GM19025 (cell line): ENCODE measurements around the gene AARS2.
A peak's percentile ranks its signal among the peaks of the same experiment; 100 is the strongest.

ENCODE experiments used
- ATAC-seq: cut with Tn5 transposase; IDR thresholded peaks from one replicate; pipeline ENCODE4 v1.9.1; 2021; ENCODE audit warnings: mild to moderate bottlenecking, low read depth, moderate library complexity; ENCODE audit not compliant: unreplicated experiment

The AARS2 gene

DNA sequence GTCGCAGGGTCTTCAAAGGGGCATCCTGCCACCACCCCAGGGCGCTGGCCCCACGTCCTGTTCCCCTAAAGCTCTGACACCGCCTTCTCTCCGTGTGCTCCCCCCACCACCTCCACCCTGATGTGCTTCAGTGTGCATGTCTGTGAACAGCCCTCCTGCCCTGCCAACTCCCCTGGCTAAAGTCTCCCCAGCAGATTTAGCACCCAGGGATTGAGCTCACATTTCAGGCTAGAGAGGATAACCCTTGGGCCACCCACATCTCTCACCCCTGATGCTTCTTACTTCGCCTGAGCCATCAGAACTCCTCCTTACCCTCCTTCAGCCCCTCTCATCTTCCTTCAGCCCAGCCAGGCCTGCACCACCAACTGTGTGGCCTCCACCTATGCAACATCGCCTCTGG, 35.4 kb downstream of the AARS2 start:
- ATAC-seq, result no peak

- no peak for ATAC-seq
Measured at GRCh38 chr6:44276667-44277640, 36.2 kb downstream of the AARS2 start.

DNA sequence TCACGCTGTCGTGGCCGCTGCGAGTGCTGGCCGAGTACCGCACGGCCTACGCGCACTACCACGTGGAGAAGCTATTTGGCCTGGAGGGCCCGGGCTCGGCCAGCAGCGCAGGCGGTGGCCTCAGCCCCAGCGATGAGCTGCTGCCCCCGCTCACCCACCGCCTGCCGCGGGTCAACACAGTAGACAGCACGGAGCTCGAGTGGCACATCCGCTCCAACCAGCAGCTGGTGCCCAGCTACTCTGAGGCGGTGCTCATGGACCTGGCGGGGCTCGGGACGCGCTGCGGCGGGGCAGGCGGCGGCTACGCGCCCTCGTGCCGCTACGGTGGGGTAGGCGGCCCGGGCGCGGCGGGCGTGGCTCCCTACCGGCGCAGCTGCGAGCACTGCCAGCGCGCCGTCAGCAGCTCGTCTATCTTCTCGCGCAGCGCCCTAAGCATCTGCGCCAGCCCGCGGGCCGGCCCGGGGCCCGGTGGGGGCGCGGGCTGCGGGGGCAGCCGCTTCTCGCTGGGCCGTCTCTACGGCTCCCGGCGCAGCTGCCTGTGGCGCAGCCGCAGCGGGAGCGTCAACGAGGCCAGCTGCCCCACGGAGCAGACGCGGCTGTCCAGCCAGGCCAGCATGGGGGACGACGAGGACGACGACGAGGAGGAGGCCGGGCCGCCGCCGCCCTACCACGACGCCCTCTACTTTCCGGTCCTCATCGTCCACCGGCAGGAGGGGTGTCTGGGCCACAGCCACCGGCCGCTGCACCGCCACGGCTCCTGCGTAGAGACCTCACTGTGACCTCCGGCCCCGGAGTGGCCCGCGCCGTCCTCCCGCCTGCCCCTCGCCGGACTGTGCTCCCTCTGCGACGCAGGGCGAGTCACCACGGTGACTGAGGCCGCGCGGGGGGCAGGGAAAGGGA, 37.1 kb downstream of the AARS2 start:
- ATAC-seq, result no peak

DNA sequence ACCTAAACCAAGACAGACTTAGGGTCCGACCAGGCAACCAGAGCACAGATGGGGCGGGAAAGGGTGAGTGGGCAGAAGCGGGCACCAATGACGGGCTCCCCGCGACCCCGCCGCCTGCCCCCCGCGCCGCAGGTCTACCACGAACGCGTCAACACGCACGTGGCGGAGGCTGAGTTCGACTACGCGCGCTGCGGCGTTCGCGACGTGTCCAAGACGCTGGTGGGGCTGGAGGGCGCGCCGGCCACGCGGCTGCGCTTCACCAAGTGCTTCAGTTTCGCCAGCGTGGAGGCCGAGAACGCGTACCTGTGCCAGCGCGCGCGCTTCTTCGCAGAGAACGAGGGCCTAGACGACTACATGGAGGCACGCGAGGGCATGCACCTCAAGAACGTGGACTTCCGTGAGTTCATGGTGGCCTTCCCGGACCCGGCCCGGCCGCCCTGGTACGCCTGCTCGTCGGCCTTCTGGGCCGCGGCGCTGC, 37.8 kb downstream of the AARS2 start:
- no peak for ATAC-seq

- ATAC-seq, result no peak
Measured at GRCh38 chr6:44273617-44274016, 39.5 kb downstream of the AARS2 start.

DNA sequence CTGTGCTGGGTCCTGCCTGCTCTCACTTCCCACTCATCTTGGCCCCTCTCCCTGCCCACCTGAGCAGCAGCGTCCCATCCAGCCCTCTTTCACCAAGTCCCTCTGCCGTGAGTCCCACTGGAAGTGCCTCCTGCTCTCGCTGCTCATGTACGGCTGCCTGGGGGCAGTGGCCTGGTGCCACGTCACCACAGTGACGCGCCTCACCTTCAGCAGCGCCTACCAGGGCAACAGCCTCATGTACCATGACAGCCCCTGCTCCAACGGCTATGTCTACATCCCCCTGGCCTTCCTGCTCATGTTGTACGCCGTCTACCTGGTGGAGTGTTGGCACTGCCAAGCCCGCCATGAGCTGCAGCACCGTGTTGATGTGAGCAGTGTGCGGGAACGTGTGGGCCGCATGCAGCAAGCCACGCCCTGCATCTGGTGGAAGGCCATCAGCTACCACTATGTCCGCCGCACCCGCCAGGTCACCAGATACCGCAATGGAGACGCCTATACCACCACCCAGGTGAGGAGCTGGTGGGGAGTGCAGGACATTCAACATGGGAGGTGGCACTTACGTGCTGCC, 40.1 kb downstream of the AARS2 start:
- no peak for ATAC-seq

GRCh38 chr6:44272529-44272928, 40.6 kb downstream of the AARS2 start:
- ATAC-seq, result no peak

GRCh38 chr6:44271914-44272313, 41.2 kb downstream of the AARS2 start:
- ATAC-seq, result no peak

DNA sequence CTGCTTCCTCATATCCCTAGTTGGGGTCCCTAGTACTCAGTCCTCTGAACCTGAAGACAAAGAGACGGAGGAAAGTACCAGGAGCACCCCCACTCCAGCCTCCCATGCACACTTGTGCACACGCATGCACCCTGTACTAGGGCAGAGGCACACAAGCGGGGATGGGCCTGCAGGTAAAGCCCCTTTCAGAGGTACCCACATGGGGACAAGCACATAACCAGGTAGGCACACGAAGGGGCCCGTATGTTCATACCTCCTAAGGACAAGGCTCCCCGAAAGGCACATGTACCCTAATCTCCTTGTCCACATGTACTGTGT, 41.8 kb downstream of the AARS2 start:
- ATAC-seq, result no peak

DNA sequence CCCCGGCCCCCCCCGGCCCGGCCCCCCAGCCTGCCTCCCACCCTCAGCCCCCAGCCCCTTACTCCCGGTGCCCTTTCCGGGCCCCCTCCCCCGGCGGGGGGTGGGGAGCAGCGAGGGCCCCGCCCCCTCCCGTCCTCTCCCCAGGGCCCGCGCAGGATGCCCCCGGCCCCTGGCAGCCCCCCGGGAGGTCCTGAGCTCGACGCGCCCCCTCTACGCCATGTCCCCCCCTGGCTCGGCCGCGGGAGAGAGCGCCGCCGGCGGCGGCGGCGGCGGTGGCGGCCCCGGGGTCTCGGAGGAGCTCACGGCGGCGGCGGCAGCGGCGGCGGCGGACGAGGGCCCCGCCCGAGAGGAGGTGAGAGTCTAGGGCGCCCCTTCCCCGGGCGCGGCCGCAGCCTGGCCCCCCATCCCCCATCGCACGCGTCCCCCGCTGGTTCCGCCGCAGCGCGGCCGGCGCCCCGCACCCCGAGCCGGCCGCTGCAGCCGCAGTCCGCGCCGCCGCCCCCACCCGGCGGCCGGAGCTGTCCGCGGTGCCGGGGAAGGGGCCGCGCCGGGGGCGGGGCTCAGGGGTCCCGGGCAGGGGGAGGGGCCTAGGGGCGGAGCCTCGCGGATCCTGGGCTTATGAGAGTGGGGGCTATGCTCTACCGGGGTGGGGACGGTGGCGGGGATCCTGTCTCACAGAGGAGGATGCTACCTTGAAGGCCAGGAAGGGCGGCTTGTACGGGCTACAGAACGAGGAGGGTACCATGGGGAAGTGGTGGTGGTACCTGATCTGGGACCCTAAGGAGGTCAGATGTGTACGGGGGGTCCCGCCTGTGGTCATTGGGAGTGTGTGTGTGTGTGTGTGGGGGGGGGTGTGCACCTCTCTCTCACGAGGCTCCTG, 42.4 kb downstream of the AARS2 start:
- no peak for ATAC-seq

DNA sequence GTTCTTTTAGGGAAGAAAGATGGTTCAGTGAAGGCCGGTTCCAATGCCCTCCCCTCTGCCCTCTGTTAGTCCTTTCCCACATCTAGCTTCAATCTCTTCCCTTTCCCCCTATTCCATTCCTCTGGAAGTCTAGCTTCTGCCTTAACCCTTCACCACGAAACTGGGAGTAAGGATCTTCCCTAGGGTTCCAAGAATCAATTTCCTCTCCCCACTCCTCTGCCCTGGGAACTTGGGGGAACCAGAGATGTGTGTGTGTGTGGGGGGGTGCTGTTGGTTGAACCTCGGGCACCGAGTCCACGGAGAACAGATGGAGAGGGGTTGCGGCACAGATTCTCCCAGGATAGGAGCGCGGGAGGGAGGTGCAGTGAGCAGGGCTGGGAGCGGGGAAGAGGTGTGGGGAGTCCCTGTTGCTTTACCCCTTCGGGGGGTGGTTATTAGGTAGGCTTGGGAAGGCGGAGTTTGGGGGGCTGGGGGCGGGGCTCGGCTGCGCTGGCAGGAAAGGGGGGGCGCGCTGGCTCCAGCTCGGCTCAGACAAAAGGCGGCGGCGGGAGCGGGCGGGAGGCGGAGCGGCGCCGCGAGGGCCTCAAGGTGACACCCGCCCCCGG, 43.1 kb downstream of the AARS2 start, which contains the start of gene TMEM151B:
Gene TMEM151B (plus strand): TSS at position 530 of the 605 bp plus-strand sequence. CDS start 293 bp downstream, outside the sequence.
- ATAC-seq, result no peak

DNA sequence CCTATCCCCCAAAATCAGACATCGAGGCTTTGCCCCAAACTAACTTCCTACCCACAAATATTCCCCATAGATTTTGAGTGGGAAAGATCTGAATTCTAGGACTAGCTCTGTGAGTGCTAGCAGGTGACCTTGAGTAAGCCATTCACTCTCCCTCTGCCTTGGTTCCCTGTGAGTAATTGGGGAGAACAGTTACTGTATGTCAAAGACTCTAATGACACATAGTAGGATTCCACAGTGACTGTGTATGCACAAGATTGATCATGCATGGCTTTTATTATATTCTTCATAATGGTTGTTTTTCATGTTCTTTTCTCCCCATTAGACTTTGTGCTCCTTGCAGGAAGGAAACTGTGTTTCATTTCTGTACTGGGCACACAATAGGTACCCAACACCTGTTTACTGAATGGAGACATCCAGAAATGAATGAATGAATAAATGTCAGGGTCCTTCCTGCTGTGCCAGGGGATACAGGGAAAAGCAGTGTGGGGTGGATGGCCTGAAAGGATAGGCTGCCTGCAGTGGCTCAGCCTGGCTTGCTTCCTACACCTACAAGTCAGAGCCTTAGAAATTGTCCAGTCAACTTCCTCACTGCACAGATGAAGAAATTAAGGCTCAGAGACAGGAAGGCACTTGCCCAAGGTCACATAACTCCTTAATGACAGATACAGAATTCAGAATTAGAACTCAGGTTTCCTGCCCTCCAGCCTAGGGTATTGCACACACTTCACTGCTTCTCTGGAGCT, 43.8 kb downstream of the AARS2 start:
- no peak for ATAC-seq

- ATAC-seq, result no peak
Measured at GRCh38 chr6:44268095-44268628, 45.0 kb downstream of the AARS2 start.

GRCh38 chr6:44267252-44267651, 45.9 kb downstream of the AARS2 start:
- ATAC-seq, result no peak

GRCh38 chr6:44266347-44266746, 46.8 kb downstream of the AARS2 start:
- ATAC-seq, result no peak

- no peak for ATAC-seq
Measured at GRCh38 chr6:44265722-44266233, 47.4 kb downstream of the AARS2 start.

DNA sequence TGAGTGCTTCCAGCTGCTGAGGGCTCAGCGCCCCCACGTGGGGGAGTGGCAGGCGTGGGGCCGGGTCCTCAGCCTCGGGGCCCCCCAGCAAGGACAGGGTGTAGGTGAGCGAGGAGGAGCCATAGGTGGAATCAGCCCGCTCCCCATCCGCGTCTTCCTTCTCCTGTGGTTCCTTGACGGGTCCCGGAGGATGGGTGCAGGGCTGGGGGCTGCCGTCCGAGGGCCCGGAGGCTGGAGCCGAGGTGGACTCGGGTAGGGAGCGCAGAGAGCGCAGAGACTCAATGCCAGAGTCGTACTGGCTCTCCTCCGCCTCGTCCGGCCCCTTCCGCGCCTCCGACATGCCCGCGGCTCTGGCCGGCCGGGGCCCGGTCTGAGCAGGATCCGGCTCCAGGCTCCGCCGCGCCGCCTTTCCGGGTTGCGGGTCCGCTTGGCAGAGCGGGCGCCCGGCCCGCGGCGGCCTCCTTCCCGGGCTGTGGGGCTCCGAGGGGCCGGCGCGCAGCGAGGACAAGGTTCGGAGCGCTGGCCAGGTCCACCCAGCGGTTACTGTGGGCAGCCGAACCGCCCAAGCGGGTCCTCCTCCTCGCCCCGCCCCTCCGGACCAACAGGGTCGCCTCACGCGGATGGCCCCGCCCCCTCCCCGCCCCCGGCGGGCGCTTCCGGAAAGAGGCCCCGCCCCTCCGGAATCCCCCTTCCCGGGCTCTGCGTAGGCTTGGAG, 48.0 kb downstream of the AARS2 start, which contains the start of gene NFKBIE:
Gene NFKBIE (minus strand): TSS at position 545 of the 715 bp plus-strand sequence. CDS start 205 bp downstream, at position 340.
- peak; percentile 32 for ATAC-seq
